HepG2 (cell line): ENCODE data around the gene LST1. TPM values are rescaled to one million over a fixed set of nuclear protein-coding genes. Genes with fewer than 3 reads are reported as not detected.

Experiments
- BCL3 ChIP-seq: sonication (generic); formaldehyde crosslinking; IDR thresholded peaks from 2 replicates; pipeline ENCODE4 v1.5.1; 2020; ENCODE audit warnings: mild to moderate bottlenecking, missing genetic modification reagents, moderate library complexity
- DNMT3B ChIP-seq: conservative IDR thresholded peaks from 2 replicates; pipeline ENCODE4 v1.6.1; 2016; ENCODE audit warnings: missing biosample characterization, control low read depth
- ELF3 ChIP-seq: IDR thresholded peaks from 2 replicates; pipeline ENCODE4 v1.6.1; 2016; ENCODE audit warnings: missing genetic modification reagents, missing compliant biosample characterization
- GTF2F1 ChIP-seq: fragments of 150-350 bp; IDR thresholded peaks from 2 replicates; pipeline ENCODE4 v1.6.1; 2014; ENCODE audit warnings: low read length
- JUN ChIP-seq: sonication (generic); formaldehyde crosslinking; IDR thresholded peaks from 2 replicates; pipeline ENCODE4 v1.4.0; 2020; ENCODE audit warnings: mild to moderate bottlenecking, missing genetic modification reagents
- RFX3 ChIP-seq: IDR thresholded peaks from 2 replicates; pipeline ENCODE4 v1.6.1; 2016; ENCODE audit warnings: missing biosample characterization, missing genetic modification reagents
- RFXAP ChIP-seq: sonication (generic); formaldehyde crosslinking; IDR thresholded peaks from 2 replicates; pipeline ENCODE4 v1.4.0; 2020; ENCODE audit warnings: missing genetic modification reagents, borderline replicate concordance
- SATB2 ChIP-seq: sonication (generic); formaldehyde crosslinking; IDR thresholded peaks from 2 replicates; pipeline ENCODE4 v1.5.0; 2020; ENCODE audit warnings: missing genetic modification reagents
- SNRNP70 ChIP-seq: fragments of 200-400 bp; formaldehyde crosslinking; IDR thresholded peaks from 2 replicates; pipeline ENCODE4 v1.6.1; 2017; ENCODE audit warnings: mild to moderate bottlenecking, low read depth, low read length, moderate library complexity
- TBP ChIP-seq: sonication (generic); formaldehyde crosslinking; IDR thresholded peaks from 2 replicates; pipeline ENCODE4 v1.5.0; 2020; ENCODE audit warnings: missing genetic modification reagents
- ZBTB1 ChIP-seq: sonication (generic); formaldehyde crosslinking; IDR thresholded peaks from 2 replicates; pipeline ENCODE4 v1.4.0; 2020; ENCODE audit warnings: missing genetic modification reagents, borderline replicate concordance
- ZNF275 ChIP-seq: sonication (generic); formaldehyde crosslinking; IDR thresholded peaks from 2 replicates; pipeline ENCODE4 v1.8.0; 2022; ENCODE audit warnings: missing genetic modification reagents, mild to moderate bottlenecking, inconsistent platforms, borderline replicate concordance
- ZNF281 ChIP-seq: sonication (generic); formaldehyde crosslinking; IDR thresholded peaks from 2 replicates; pipeline ENCODE4 v1.4.0; 2020; ENCODE audit warnings: missing genetic modification reagents, borderline replicate concordance
- ZNF317 ChIP-seq: sonication (generic); formaldehyde crosslinking; IDR thresholded peaks from 2 replicates; pipeline ENCODE4 v1.5.0; 2020; ENCODE audit warnings: mild to moderate bottlenecking, missing genetic modification reagents
- ZNF501 ChIP-seq: sonication (generic); formaldehyde crosslinking; IDR thresholded peaks from 2 replicates; pipeline ENCODE4 v1.5.1; 2020; ENCODE audit warnings: mild to moderate bottlenecking, moderate library complexity, missing genetic modification reagents
- ZNF644 ChIP-seq: IDR thresholded peaks from 2 replicates; pipeline ENCODE4 v1.6.1; 2016; ENCODE audit warnings: low read depth
- ZNF737 ChIP-seq: sonication (generic); formaldehyde crosslinking; IDR thresholded peaks from 2 replicates; pipeline ENCODE4 v1.5.0; 2020; ENCODE audit warnings: missing genetic modification reagents, mild to moderate bottlenecking, borderline replicate concordance
- ZNF883 ChIP-seq: sonication (generic); formaldehyde crosslinking; IDR thresholded peaks from 2 replicates; pipeline ENCODE4 v1.5.1; 2020; ENCODE audit warnings: mild to moderate bottlenecking, missing genetic modification reagents; ENCODE audit errors: not compliant biosample characterization
- polyA plus RNA-seq, 8 experiments: library from polyadenylated mRNA; depleted of rRNA in 3 of 8; stranded (reverse) in 7 of 8; unstranded in 1 of 8; fragments of >200 nt; fragmentation: Illumina TruSeq in 4 of 8; extraction: Trizol in 4 of 8; gene quantifications; 2 replicates each; pipeline versions ENCODE4 v1.2.1 to v1.2.3, GENCODE V29; 2011 to 2016; ENCODE audit warnings: low read depth in 4 of 8, missing spikeins in 1 of 8, mixed read lengths in 1 of 8; ENCODE audit not compliant: insufficient read depth in 1 of 8
- total RNA-seq, 5 experiments: library from RNA; depleted of rRNA; stranded (reverse); fragments of >200 nt; fragmentation: Illumina TruSeq; extraction: Trizol; gene quantifications; 2 replicates each; pipeline ENCODE4 v1.2.3, GENCODE V29; 2016; ENCODE audit warnings: low read depth in 1 of 5
- TF ChIP-seq, protein P1 (sequence below): sonication (generic); formaldehyde crosslinking; IDR thresholded peaks from 2 replicates; pipeline ENCODE4 v1.8.0; 2023; ENCODE audit warnings: mild to moderate bottlenecking, missing genetic modification reagents
- TF ChIP-seq, protein P2 (sequence below): sonication (generic); formaldehyde crosslinking; IDR thresholded peaks from 2 replicates; pipeline ENCODE4 v1.8.0; 2022; ENCODE audit warnings: low read depth, missing genetic modification reagents

Gene LST1
- total and polyA plus RNA-seq, 2 of the 13 experiments (the other 11 are each of a cell fraction or from before 2014, with no cell fraction given): not detected

- TF ChIP-seq ZNF281 (CRISPR knock-in tag) (peak; percentile 73), ELF3 (0 out of 2 replicates have a peak, but pooled peaks have one; percentile 18), ZNF644 (no peak), TBP (no peak), ZNF501 (CRISPR knock-in tag) (no peak), RFXAP (CRISPR knock-in tag) (no peak), DNMT3B (CRISPR knock-in tag) (no peak), ZBTB1 (CRISPR knock-in tag) (no peak), BCL3 (no peak), ZNF737 (no peak), ZNF317 (no peak), ZNF275 (CRISPR knock-in tag) (no peak), SATB2 (no peak), ZNF883 (CRISPR knock-in tag) (no peak), JUN (CRISPR knock-in tag) (peak; percentile 67), RFX3 (CRISPR knock-in tag) (no peak), SNRNP70 (no peak), GTF2F1 (no peak)
- TF ChIP-seq, protein P1, sequence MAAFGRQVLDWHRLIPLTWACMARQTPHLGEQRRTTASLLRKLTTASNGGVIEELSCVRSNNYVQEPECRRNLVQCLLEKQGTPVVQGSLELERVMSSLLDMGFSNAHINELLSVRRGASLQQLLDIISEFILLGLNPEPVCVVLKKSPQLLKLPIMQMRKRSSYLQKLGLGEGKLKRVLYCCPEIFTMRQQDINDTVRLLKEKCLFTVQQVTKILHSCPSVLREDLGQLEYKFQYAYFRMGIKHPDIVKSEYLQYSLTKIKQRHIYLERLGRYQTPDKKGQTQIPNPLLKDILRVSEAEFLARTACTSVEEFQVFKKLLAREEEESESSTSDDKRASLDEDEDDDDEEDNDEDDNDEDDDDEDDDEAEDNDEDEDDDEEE (CRISPR knock-in tag): no peak
- TF ChIP-seq, protein P2, sequence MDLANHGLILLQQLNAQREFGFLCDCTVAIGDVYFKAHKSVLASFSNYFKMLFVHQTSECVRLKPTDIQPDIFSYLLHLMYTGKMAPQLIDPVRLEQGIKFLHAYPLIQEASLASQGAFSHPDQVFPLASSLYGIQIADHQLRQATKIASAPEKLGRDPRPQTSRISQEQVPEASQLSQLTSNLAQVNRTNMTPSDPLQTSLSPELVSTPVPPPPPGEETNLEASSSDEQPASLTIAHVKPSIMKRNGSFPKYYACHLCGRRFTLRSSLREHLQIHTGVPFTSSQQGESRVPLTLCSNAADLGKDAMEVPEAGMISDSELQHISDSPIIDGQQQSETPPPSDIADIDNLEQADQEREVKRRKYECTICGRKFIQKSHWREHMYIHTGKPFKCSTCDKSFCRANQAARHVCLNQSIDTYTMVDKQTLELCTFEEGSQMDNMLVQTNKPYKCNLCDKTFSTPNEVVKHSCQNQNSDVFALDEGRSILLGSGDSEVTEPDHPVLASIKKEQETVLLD: no peak
Observed at GRCh38 chr6:31559958-31560696, 25.9 kb upstream of the LST1 start (continued).
